Neutrophil (primary cell): ENCODE data around the gene TMEM33.
A peak's percentile ranks its signal among the peaks of the same experiment; 100 is the strongest.

ENCODE experiments used
- H3K27ac ChIP-seq: fragments of 200-600 bp; sonication (generic); 2 replicates; pipeline ENCODE4 v1.5.1; 2016; ENCODE audit warnings: mild to moderate bottlenecking, moderate library complexity
- H3K27me3 ChIP-seq: fragments of 200-600 bp; sonication (generic); 2 replicates; pipeline ENCODE4 v1.6.0; 2016; ENCODE audit warnings: mild to moderate bottlenecking
- H3K36me3 ChIP-seq: fragments of 200-600 bp; sonication (generic); 2 replicates; pipeline ENCODE4 v1.5.1; 2017
- H3K4me1 ChIP-seq, 2 experiments: fragments of 200-600 bp in 1 of 2; sonication (generic) in 1 of 2; 1 replicate in 1 of 2; 2 replicates in 1 of 2; pipeline versions ENCODE4 v1.5.1 to v1.6.1; 2013 to 2016; ENCODE audit warnings: low read depth in 1 of 2, low read length in 1 of 2, mild to moderate bottlenecking in 1 of 2, moderate library complexity in 1 of 2; ENCODE audit not compliant: control insufficient read depth in 1 of 2, insufficient read depth in 1 of 2
- H3K4me3 ChIP-seq, 2 experiments: fragments of 200-600 bp in 1 of 2; sonication (generic) in 1 of 2; 1 replicate in 1 of 2; 2 replicates in 1 of 2; pipeline ENCODE4 v1.5.1; 2013 to 2016; ENCODE audit warnings: low read depth in 1 of 2, low read length in 1 of 2, mild to moderate bottlenecking in 1 of 2, moderate library complexity in 1 of 2
- H3K9me3 ChIP-seq: fragments of 200-600 bp; sonication (generic); 2 replicates; pipeline ENCODE4 v1.5.1; 2016
- CTCF ChIP-seq: fragments of 200-600 bp; sonication (generic); IDR thresholded peaks from 2 replicates; pipeline ENCODE4 v1.5.1; 2016; ENCODE audit warnings: antibody characterized with exemption

The TMEM33 gene

GRCh38 chr4:41934901-41935651 lies at the start of gene TMEM33:
TSS of gene TMEM33 (plus strand) at chr4:41935429. CDS start at chr4:41935485, 56 bp downstream.
- Histone ChIP-seq H3K4me1 (peaks cover 52 to 61% of the 10 kb centered on the region in 2 experiments), H3K36me3 (peaks cover under 1% of the 10 kb centered on the region), H3K27me3 (peaks cover 34% of the 10 kb centered on the region), H3K4me3 (peak within 1 kb of the TSS; percentile 84 to 87), H3K27ac (peak within 1 kb of the TSS; percentile 87), H3K9me3 (no peaks in the 10 kb centered on the region)
- TF ChIP-seq CTCF = peak; percentile 26

- no peak for TF ChIP-seq CTCF
- peaks cover 98% of the 10 kb centered on the region for H3K27me3 ChIP-seq
- no peaks in the 10 kb centered on the region for H3K36me3 ChIP-seq
Observed at GRCh38 chr4:41885456-41885855, 49.8 kb upstream of the TMEM33 start.

GRCh38 chr4:41887277-41887676 lies 48.0 kb upstream of the TMEM33 start:
- Histone ChIP-seq H3K4me1 (peaks cover 0 to 4% of the 10 kb centered on the region in 2 experiments), H3K4me3 (no peak overlapping the region), H3K27ac (no peak overlapping the region), H3K9me3 (no peaks in the 10 kb centered on the region), H3K27me3 (peaks cover 98% of the 10 kb centered on the region), H3K36me3 (no peaks in the 10 kb centered on the region)
- no peak for TF ChIP-seq CTCF

More at GRCh38 chr4:41885456-41885855, 49.8 kb upstream of the TMEM33 start:
- Histone ChIP-seq H3K9me3 (no peaks in the 10 kb centered on the region), H3K4me1 (peaks cover 0 to 14% of the 10 kb centered on the region in 2 experiments), H3K4me3 (no peak overlapping the region), H3K27ac (no peak overlapping the region)

- Histone ChIP-seq H3K4me1 (no peaks in the 10 kb centered on the region), H3K4me3 (no peak overlapping the region), H3K27me3 (peaks cover 98% of the 10 kb centered on the region), H3K9me3 (no peaks in the 10 kb centered on the region), H3K27ac (no peak overlapping the region), H3K36me3 (no peaks in the 10 kb centered on the region)
- peak; percentile 76 for TF ChIP-seq CTCF
Observed at GRCh38 chr4:41887821-41888686, 47.2 kb upstream of the TMEM33 start.

- H3K27me3 ChIP-seq = peaks cover 97% of the 10 kb centered on the region
- no peaks in the 10 kb centered on the region for H3K4me1 ChIP-seq
- H3K9me3 ChIP-seq = no peaks in the 10 kb centered on the region
- H3K36me3 ChIP-seq = no peaks in the 10 kb centered on the region
- no peak overlapping the region for H3K4me3 ChIP-seq
- TF ChIP-seq CTCF = no peak
- H3K27ac ChIP-seq = no peak overlapping the region
Observed at GRCh38 chr4:41888687-41889074, 46.5 kb upstream of the TMEM33 start.
